Stomach (tissue), 4 donors: ENCODE measurements around the gene MPDU1.

ENCODE experiments used
- CTCF ChIP-seq, 7 experiments: fragments of 450-650 bp in 4 of 7; fragments of 200-600 bp in 3 of 7; sonication (generic) in 3 of 7; IDR thresholded peaks; one replicate each; pipeline ENCODE4 v1.5.1; 2016 to 2019; ENCODE audit warnings: antibody characterized with exemption in 7 of 7, control low read depth in 2 of 7, mild to moderate bottlenecking in 1 of 7
- EP300 ChIP-seq: sonication (generic); formaldehyde crosslinking; IDR thresholded peaks from one replicate; pipeline ENCODE4 v1.6.1; 2017; ENCODE audit warnings: antibody characterized with exemption

- TF ChIP-seq CTCF (IDR thresholded peaks at IDR 0.05) (no peak), EP300 (no peak)
These were observed 8.2 kb upstream of the MPDU1 start for GRCh38 chr17:7575481-7575883.
